Muscle of back (tissue), 11 donors: Measurements from ENCODE around the gene TMEM156. TPM values are rescaled to one million over a fixed set of nuclear protein-coding genes. Genes with fewer than 3 reads are reported as not detected.

Experiments
- DNase-seq, 3 donors: peaks; one replicate each; pipeline versions ENCODE4 v3.0.0 to v3.0.0-alpha.2; 2013
- polyA plus RNA-seq, 10 donors: library from polyadenylated mRNA; unstranded; fragments of 120-200 nt; gene quantifications; one replicate each; pipeline ENCODE4 v1.2.1, GENCODE V29; 2013; ENCODE audit not compliant: insufficient read length in 10 of 10

TMEM156 gene
- polyA plus RNA-seq, 10 donors = 0.09 to 0.90 (median 0.31) TPM; not detected in 2

- no peak for DNase-seq
These were observed 105.3 kb downstream of the TMEM156 start for GRCh38 chr4:38926896-38927295.

GRCh38 chr4:38925492-38926413 lies 106.5 kb downstream of the TMEM156 start:
- no peak for DNase-seq

DNA sequence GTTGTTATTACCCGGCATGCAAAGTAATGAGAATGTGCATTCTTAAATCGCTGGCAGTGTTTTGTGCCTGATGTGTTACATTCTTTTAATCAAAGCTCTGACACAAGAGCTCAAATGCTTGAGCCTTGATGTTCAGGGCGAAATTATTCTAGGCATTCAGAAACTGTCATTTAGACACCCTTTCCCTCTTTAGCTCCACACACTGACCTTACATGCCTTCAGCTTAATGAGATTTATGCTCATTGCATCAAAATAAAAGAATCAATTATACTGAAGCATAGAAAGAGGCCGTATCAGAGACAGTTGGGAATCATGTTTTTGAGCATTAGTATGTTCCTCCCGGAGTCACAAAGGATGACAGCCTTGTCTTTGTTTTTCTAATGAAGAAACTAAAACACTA lies 107.9 kb downstream of the TMEM156 start:
- no peak for DNase-seq

DNA sequence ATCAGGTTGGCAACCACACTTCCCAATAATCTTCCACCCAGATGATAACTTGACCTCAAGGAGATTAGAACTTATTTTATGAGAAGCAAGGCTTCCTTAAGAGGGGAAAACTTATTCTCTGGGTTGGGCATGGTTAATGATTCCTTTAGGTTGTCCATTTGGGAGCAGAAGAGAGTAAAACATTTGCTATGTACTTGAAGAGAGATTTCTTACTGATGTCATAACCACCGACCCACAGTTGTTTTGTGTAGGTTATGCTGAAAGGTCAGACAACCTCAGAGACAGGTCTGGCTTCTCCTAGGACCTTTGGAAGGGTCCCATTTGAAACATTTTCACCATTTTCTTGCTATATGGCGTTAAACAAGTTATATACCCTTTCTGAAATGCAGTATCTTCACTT lies 108.5 kb downstream of the TMEM156 start:
- DNase-seq = no peak

- no peak for DNase-seq
These were observed 111.1 kb downstream of the TMEM156 start for GRCh38 chr4:38921151-38921550.

- DNase-seq = no peak
These were observed 111.5 kb downstream of the TMEM156 start for GRCh38 chr4:38920677-38921076.

DNA sequence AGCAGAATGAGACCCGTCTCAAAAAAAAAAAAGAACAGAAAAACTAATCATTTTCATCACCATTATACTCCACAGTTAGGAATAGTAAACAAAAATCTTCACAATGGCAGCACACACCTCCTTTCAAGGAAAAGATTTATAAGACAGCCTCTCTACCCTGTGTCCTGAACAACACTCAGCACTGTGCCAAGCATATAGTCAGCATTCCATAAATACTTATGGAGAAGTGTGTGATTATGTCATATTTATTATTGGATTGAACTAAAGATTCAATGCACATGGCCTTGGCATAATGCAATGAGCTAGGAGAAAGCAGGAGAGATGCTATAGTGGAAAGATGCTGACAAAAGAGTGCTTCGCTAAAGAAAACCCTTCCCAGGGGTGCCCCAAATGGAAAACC lies 112.0 kb downstream of the TMEM156 start:
- DNase-seq = no peak

- DNase-seq = no peak
These were observed 112.7 kb downstream of the TMEM156 start for GRCh38 chr4:38919494-38919893.

- no peak for DNase-seq
These were observed 114.7 kb downstream of the TMEM156 start for GRCh38 chr4:38917481-38918025.

Other genes starting within 250 kb of the TMEM156 start
- under 1 TPM; 0.12 to 0.90 (median 0.34) TPM for gene TLR10, start 249.4 kb downstream of the TMEM156 start, polyA plus RNA-seq
- 1 to 10 TPM; 1.9 to 4.0 (median 3.2) TPM for gene TLR1, start 227.6 kb downstream of the TMEM156 start, polyA plus RNA-seq
- gene TLR6, start 175.6 kb downstream of the TMEM156 start, polyA plus RNA-seq = 1 to 10 TPM in 6 of 10 donors, under 1 TPM in 4; 0.70 to 2.1 (median 1.0) TPM
- 10 to 100 TPM; 44.8 to 72.6 (median 60.8) TPM for gene FAM114A1, start 164.6 kb downstream of the TMEM156 start, polyA plus RNA-seq
- 10 to 100 TPM; 12.8 to 21.3 (median 19.1) TPM for gene KLHL5, start 29.8 kb upstream of the TMEM156 start, polyA plus RNA-seq
- gene WDR19, start 150.1 kb upstream of the TMEM156 start, polyA plus RNA-seq = 10 to 100 TPM; 15.6 to 32.6 (median 20.4) TPM